Measurements from ENCODE around the gene SERINC3.

SERINC3 gene

DNA sequence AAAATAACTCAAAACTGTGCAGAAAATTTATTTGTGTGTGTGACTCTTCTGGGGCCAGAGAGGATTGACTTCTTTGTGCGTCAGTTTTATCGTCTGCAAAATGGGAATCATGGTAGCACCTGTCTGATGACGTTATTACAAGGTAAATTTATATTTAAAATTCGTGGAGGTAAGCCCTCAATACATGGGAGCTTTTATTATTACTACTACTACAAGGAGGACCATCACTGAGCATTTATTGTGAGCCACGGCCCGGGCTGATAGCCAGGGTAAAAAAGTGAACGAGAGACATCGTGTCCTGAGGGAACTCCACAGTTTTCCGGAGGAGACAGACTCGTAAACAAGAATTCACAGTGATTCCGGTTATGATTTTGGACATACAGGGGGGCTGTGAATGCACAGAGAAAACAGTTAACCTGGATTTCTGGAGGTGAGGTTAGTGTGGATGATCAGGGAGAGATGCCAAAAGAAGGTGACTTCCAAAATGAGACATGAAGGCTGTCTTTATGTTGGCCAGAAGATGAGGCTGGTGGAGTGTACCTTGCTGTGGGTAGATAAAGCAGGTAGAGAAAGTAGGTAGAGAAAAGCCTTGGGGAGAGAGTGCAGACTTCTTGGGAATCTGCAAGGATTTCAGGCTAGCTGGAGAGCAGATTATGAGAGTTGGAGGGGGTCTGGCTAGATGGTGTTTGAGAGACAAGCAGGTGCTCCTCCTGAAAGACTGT, 10.6 kb upstream of the SERINC3 start:
- DNase-seq = no peak

GRCh38 chr20:44528309-44528708, 6.4 kb upstream of the SERINC3 start:
- no peak for DNase-seq

GRCh38 chr20:44527716-44528199, 5.9 kb upstream of the SERINC3 start:
- no peak for DNase-seq

DNA sequence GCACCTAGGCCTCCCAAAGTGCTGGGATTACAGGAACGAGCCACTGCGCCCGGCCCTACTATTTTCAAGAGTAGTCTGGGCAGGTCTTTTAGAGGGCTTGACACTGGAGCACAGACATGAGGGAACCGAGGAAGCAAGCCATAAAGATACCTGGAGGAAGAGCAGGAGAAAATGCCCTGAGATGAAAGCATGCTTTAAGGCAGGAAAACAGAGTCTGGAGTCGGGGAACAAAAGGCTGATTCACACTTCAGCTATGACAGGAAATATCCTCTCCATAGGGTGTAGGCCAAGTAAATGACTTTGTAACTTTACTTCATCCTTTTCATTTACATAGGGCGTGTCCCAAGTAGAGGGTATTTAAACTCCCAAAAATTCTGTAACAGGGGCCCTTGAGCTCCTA, 4.3 kb upstream of the SERINC3 start:
- DNase-seq = no peak

DNA sequence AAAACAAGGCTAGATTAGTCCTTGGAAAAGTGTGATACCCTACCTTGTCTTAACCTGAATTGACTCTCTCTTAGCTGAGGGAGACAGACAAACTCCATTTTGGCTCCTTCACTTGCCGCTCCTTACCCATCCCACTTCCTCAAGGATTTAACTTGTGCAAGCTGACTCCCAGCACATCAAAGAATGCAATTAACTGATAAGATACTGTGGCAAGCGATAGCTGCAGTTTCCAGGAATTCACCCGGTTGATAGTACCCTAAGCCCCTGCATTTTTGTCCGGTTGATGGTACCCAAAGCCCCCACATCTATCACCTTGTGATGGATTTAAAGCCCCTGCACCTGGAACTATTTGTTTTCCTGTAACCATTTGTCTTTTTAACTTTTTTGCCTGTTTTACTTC, 1.9 kb upstream of the SERINC3 start:
- DNase-seq = no peak

DNA sequence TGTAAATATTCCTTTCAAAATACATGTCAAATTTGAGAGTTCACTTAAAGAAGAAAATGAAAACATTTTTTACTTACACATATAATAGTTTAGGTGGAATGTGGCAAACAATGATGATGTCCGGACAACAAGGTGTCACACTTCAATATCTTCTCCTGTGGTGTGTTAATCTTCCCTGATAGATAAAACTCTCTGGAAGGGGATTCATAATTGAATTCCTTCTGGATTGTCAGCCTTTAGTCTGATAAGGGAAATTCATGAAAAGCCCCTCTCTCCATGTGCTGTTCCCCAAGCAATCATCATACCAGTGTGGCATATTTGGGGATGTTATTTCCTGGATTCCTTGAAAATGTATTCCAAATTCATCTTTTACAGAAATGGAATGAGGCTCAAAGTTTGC, 971 bp upstream of the SERINC3 start:
- no peak for DNase-seq

GRCh38 chr20:44520881-44521280, 989 bp downstream of the SERINC3 start:
- no peak for DNase-seq

DNA sequence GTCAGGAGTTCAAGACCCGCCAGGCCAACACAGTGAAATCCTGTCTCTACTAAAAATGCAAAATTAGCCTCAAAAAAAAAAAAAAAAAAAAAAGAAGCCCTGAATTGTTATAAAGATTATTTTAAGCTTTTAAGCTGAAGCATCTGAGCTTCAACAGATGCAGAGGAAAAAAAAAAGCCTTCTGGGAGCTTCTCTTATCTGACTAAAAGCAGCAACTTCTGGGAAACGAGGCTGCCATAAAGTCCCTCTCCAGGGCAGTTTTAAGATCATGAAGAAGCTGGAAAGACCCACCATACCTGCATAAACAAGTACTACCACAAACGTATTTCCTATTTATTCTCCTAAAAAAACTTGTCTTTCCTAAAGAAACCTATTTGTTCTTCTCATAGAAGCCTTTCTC, 3.6 kb downstream of the SERINC3 start:
- DNase-seq = no peak

DNA sequence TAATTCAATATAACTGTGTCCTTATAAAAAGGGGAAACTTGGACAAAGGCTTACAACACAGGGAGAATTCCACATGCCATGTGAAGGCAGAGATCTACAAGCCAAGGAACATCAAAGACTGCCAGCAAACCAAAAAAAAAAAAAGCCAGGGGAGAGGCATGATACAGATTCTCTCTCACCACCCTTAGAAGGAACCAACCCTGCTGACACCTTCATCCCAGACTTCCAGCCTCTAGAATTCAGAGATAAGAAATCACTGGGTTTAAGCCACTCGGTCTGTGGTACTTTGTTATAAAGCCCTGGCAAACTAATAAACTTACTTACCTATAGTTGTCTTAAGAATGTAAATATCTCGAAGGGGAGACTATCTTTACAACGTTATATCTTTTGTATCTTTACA, 4.4 kb downstream of the SERINC3 start:
- DNase-seq = no peak

DNA sequence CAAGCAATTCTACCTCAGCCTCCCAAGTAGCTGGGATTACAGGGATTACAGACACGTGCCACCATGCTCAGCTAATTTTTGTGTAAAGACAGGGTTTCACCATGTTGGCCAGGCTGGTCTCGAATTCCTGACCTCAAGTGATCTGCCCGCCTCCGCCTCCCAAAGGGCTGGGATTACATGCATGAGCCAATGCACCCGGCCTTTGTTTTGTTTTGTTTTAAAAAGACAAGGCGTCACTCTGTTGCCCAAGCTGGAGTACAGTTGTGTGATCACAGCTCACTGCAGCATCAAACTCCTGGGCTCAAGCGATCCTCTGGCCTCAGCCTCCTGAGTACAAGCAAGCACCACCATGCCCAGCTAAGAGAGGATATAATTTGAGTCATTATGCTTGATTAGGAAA, 5.4 kb downstream of the SERINC3 start:
- DNase-seq = no peak

GRCh38 chr20:44513871-44514270, 8.0 kb downstream of the SERINC3 start:
- DNase-seq = no peak

DNA sequence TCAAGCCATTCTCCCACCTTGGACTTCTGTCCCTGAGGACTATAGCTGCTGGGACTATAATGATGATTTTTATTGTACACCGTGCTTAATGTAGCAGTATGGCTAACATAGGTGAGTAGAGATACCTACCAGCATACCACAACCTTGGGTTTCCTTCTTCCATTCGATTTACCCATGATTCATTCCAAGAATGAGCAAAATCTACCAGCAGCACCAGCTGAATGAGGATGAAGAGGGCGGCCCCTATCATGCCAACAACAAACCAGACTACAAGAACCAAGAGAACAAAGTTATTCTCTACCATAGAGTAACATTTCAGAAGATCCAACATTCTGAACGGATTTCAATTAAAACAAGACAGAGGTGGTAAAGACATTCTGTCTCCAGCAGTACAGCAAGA, 12.1 kb downstream of the SERINC3 start:
- DNase-seq = no peak

DNA sequence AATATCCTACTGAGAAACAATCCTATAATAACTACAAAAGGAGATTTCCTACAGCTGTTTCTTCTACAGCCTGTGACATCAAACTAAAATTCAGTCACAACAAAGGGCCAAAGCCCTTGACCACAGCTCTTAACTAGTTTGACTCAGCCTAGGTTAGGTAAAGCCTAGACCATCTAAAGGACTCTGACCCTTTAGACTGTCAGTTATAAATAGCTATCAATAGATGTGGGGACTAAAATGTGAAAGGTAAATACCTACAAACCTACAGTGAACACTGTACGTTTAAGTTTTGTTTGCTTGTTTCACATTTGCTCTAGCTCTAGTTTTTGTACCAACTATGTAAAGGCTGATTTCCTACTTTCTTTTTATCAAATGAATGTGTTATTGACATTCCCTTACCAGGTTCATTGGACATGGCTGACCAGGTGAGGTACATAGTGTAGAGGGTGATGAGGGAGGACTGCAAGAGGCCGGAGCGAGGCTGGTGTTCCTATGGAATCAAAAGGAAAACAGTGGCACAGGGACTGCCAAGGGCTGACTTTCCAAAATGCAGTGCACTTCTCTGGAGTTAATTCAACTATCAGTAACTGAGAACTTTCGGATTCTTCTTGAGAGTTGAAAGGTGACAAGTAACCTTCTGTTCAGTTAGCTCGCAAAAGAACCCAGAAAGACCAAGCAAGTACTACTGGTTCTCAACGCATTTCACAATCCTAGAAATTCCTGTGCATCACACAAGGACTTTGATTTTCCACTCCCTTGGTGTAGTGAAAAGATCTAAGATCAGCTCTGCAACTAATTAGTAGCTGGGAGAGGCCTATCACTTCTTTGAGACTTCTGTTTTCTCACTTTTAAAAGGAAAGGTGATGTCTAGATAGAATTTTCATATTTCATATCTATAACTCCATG, 17.2 kb downstream of the SERINC3 start:
- no peak for DNase-seq

DNA sequence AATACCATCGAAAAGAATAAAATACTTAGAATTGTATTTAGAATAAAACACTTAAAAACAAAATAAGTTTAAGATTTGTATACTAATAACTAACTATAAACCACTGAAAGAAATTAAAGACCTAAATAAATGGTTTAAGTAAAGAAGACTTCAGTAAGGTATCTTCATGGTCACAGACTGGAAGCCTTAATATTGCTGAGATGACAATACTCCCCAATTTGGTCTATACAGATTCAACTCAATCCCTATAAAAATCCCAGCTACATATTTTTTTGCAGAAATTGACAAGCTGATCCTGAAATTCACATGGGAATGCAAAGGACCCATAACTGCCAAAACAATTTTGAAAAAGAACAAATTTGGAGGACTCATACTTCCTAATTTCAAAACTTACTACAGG, 18.9 kb downstream of the SERINC3 start:
- DNase-seq = no peak

GRCh38 chr20:44501448-44501847, 20.4 kb downstream of the SERINC3 start:
- no peak for DNase-seq

- no peak for DNase-seq
Observed at GRCh38 chr20:44500221-44500620, 21.6 kb downstream of the SERINC3 start.

GRCh38 chr20:44497761-44498160, 24.1 kb downstream of the SERINC3 start:
- no peak for DNase-seq

DNA sequence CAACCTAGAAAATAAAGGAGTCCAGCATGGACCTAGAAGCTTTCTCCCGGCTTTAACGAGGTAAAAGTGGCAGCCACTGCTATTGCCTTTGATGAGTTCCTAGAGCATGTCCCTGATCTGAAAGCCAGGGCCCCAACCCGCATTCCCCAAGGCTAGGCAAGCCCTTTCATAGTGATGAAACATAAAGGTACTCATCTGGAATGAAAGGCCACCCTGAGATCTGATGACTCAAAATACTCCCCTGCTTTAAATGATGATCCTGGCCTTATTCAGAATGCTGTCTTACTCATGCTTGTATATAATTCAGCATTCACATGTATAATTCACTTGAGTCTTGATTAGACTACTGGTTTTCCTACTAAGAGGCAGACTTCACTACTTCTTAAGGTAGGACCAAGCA, 24.9 kb downstream of the SERINC3 start:
- DNase-seq = no peak

DNA sequence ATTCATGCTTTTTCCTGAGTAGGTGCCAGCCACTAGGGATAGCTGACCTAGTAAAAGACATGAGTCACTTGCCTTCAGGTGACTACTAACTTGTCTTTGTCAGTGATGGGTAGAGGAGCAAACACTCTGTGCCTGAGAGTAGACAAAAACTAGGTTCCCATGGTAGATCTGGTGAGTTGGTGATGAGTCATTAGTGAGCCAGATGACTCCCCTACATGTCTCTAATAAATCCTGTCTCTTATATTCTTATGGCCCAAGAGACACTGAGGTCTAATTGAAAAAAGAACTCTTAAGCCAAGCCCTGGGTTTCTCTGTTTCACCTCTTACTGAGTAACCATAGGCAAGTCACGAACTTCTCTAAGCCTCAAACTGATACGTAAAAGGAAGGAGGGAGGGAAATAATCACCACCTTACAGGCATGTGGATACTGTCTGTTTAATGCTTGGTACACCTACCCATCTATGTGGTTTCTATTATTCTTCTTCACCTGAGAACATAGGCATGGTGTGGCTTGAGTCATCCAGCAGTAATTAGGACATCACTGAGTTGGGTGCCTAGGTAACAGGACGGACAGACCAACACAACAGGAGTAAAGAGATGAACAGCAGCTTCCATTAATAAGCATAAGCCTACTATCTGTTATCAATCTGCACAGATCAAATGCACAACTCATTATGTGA, 25.9 kb downstream of the SERINC3 start:
- no peak for DNase-seq

GRCh38 chr20:44495257-44495656, 26.6 kb downstream of the SERINC3 start:
- DNase-seq = no peak

- no peak for DNase-seq
Observed at GRCh38 chr20:44494681-44495080, 27.2 kb downstream of the SERINC3 start.

- DNase-seq = no peak
Observed at GRCh38 chr20:44494266-44494665, 27.6 kb downstream of the SERINC3 start.

GRCh38 chr20:44491635-44492395, 30.1 kb downstream of the SERINC3 start:
- no peak for DNase-seq

Data from femur (tissue), 1 donor.